ENCODE data around the gene CFAP54.

- TF ChIP-seq CTCF (IDR thresholded peaks at IDR 0.05) = no peak
- no peak for TF ChIP-seq POLR2A (IDR thresholded peaks at IDR 0.05)
- TF ChIP-seq EP300 (IDR thresholded peaks at IDR 0.05) = no peak
Measured at GRCh38 chr12:96503976-96504375, 14.6 kb downstream of the CFAP54 start.
